IMR-90 (cell line): Measurements from ENCODE around the gene PITPNB. TPM values are rescaled to one million over a fixed set of nuclear protein-coding genes. Genes with fewer than 3 reads are reported as not detected.

Experiments
- ATAC-seq: fragments of 200-7000 bp; cut with Tn5 transposase; 2 replicates; pipeline ENCODE4 v1.9.1; 2020; ENCODE audit warnings: low read depth, mild to moderate bottlenecking, moderate library complexity
- BruUV-seq: library from RNA; stranded (reverse); fragments of 400-500 nt; replicated peaks from 2 replicates; lab custom pipeline; 2021; lab: Mats Ljungman, UMichigan
- CTCF ChIA-PET: fragments of 300-600 bp; formaldehyde crosslinking; extraction: SDS; loops from one replicate; lab custom pipeline; 2021; ENCODE audit warnings: antibody characterized with exemption; lab: Yijun Ruan, JAX
- POLR2A ChIA-PET: fragments of 300-600 bp; sonication (Branson Sonifier 250); formaldehyde crosslinking; loops from one replicate; lab custom pipeline; 2022; ENCODE audit warnings: antibody characterized with exemption; ENCODE audit not compliant: unreplicated experiment; lab: Charles Lee
- DNase-seq: peaks from one replicate; pipeline ENCODE4 v3.0.0; 2013
- H2AFZ ChIP-seq: replicated peaks from 2 replicates; pipeline ENCODE3; 2013; ENCODE audit warnings: low read length, mild to moderate bottlenecking; ENCODE audit not compliant: poor library complexity
- H2AK5ac ChIP-seq: 2 replicates; pipeline ENCODE4 v1.6.1; 2013; ENCODE audit warnings: low read depth, low read length, inconsistent platforms
- H2AK9ac ChIP-seq: replicated peaks from 2 replicates; pipeline ENCODE3; 2013; ENCODE audit warnings: mild to moderate bottlenecking, low read depth, low read length, moderate library complexity; ENCODE audit not compliant: poor library complexity
- H2BK120ac ChIP-seq: 2 replicates; pipeline ENCODE4 v1.6.1; 2013; ENCODE audit warnings: low read depth, low read length, inconsistent platforms
- H2BK15ac ChIP-seq: 3 replicates; pipeline ENCODE4 v1.6.1; 2013; ENCODE audit warnings: low read depth, low read length, inconsistent platforms
- H2BK20ac ChIP-seq: 2 replicates; pipeline ENCODE4 v1.6.1; 2013; ENCODE audit warnings: low read depth, mild to moderate bottlenecking, inconsistent platforms, low read length, moderate library complexity
- H2BK5ac ChIP-seq: 2 replicates; pipeline ENCODE4 v1.6.1; 2013; ENCODE audit warnings: mild to moderate bottlenecking, low read depth, low read length, inconsistent platforms; ENCODE audit not compliant: poor library complexity, severe bottlenecking
- H3K14ac ChIP-seq: replicated peaks from 2 replicates; pipeline ENCODE4 v1.6.1; 2013; ENCODE audit warnings: low read depth, low read length, inconsistent platforms
- H3K18ac ChIP-seq: 2 replicates; pipeline ENCODE4 v1.6.1; 2013; ENCODE audit warnings: low read depth, low read length, control low read depth
- H3K23ac ChIP-seq: 2 replicates; pipeline ENCODE4 v1.6.1; 2013; ENCODE audit warnings: low read depth, low read length, inconsistent platforms
- H3K27ac ChIP-seq: 2 replicates; pipeline ENCODE4 v1.5.1; 2013; ENCODE audit warnings: mild to moderate bottlenecking, control low read depth, low read length; ENCODE audit not compliant: insufficient read depth
- H3K27me3 ChIP-seq: 2 replicates; pipeline ENCODE4 v1.6.1; 2013; ENCODE audit warnings: low read length; ENCODE audit not compliant: control insufficient read depth, insufficient read depth
- H3K36me3 ChIP-seq: 2 replicates; pipeline ENCODE4 v1.6.1; 2013; ENCODE audit warnings: low read length, mixed read lengths; ENCODE audit not compliant: control insufficient read depth, insufficient read depth
- H3K4ac ChIP-seq: 2 replicates; pipeline ENCODE4 v1.6.1; 2013; ENCODE audit warnings: low read depth, low read length, inconsistent platforms
- H3K4me1 ChIP-seq: 2 replicates; pipeline ENCODE4 v1.6.1; 2013; ENCODE audit warnings: low read length, mixed read lengths; ENCODE audit not compliant: control insufficient read depth, insufficient read depth
- H3K4me2 ChIP-seq: 2 replicates; pipeline ENCODE4 v1.6.1; 2013; ENCODE audit warnings: low read depth, mild to moderate bottlenecking, control low read depth, low read length, moderate library complexity
- H3K4me3 ChIP-seq: 2 replicates; pipeline ENCODE4 v1.5.1; 2013; ENCODE audit warnings: low read depth, mild to moderate bottlenecking, control low read depth, low read length, moderate library complexity; ENCODE audit not compliant: insufficient read depth
- H3K56ac ChIP-seq: 2 replicates; pipeline ENCODE4 v1.6.1; 2013; ENCODE audit warnings: low read length, inconsistent platforms; ENCODE audit not compliant: insufficient read depth; ENCODE audit errors: extremely low read depth
- H3K79me1 ChIP-seq, 2 experiments: 2 replicates each; pipeline ENCODE4 v1.6.1; 2013; ENCODE audit warnings: low read length in 2 of 2, inconsistent platforms in 1 of 2, low read depth in 1 of 2
- H3K9ac ChIP-seq: 2 replicates; pipeline ENCODE4 v1.6.1; 2013; ENCODE audit warnings: low read depth, low read length, control low read depth
- H3K9me1 ChIP-seq: 2 replicates; pipeline ENCODE4 v1.6.1; 2013; ENCODE audit warnings: low read length, inconsistent platforms; ENCODE audit not compliant: insufficient read depth
- H3K9me3 ChIP-seq: 2 replicates; pipeline ENCODE4 v1.6.1; 2013; ENCODE audit warnings: low read length; ENCODE audit not compliant: control insufficient read depth, insufficient read depth
- H4K20me1 ChIP-seq: 2 replicates; pipeline ENCODE4 v1.6.1; 2013; ENCODE audit warnings: low read length, inconsistent platforms; ENCODE audit not compliant: insufficient read depth
- H4K5ac ChIP-seq: 2 replicates; pipeline ENCODE4 v1.6.1; 2013; ENCODE audit warnings: mild to moderate bottlenecking, low read depth, low read length, control low read depth
- H4K8ac ChIP-seq, 2 experiments: 2 replicates each; pipeline ENCODE4 v1.6.1; 2013; ENCODE audit warnings: low read depth in 2 of 2, low read length in 2 of 2, control low read depth in 1 of 2, inconsistent platforms in 1 of 2
- H4K91ac ChIP-seq: 2 replicates; pipeline ENCODE4 v1.6.1; 2013; ENCODE audit warnings: low read depth, low read length, inconsistent platforms; ENCODE audit not compliant: insufficient read depth
- BHLHE40 ChIP-seq: fragments of 150-350 bp; IDR thresholded peaks from 2 replicates; pipeline ENCODE4 v1.6.1; 2016; ENCODE audit warnings: mild to moderate bottlenecking, low read depth, low read length
- CEBPB ChIP-seq: IDR thresholded peaks from 2 replicates; pipeline ENCODE4 v1.6.1; 2012; ENCODE audit warnings: low read depth, low read length, improper control_type of control experiment
- CHD1 ChIP-seq: IDR thresholded peaks from 2 replicates; pipeline ENCODE4 v1.6.1; 2012; ENCODE audit warnings: low read depth, low read length, improper control_type of control experiment
- ELK1 ChIP-seq: fragments of 150-350 bp; IDR thresholded peaks from 2 replicates; pipeline ENCODE4 v1.6.1; 2016; ENCODE audit warnings: low read depth, mild to moderate bottlenecking, low read length, moderate library complexity, borderline replicate concordance
- MXI1 ChIP-seq: IDR thresholded peaks from 2 replicates; pipeline ENCODE4 v1.6.1; 2012; ENCODE audit warnings: low read depth, mild to moderate bottlenecking, low read length, moderate library complexity, borderline replicate concordance
- NFE2L2 ChIP-seq: fragments of 150-350 bp; IDR thresholded peaks from 2 replicates; pipeline ENCODE4 v1.6.1; 2016; ENCODE audit warnings: low read depth, mild to moderate bottlenecking, low read length
- RAD21 ChIP-seq: IDR thresholded peaks from 2 replicates; pipeline ENCODE4 v1.6.1; 2012; ENCODE audit warnings: low read length, improper control_type of control experiment
- RCOR1 ChIP-seq: IDR thresholded peaks from 2 replicates; pipeline ENCODE4 v1.6.1; 2012; ENCODE audit warnings: mild to moderate bottlenecking, low read length, improper control_type of control experiment; ENCODE audit not compliant: insufficient replicate concordance
- RFX5 ChIP-seq: IDR thresholded peaks from 2 replicates; pipeline ENCODE4 v1.8.0; 2012; ENCODE audit warnings: low read depth, mild to moderate bottlenecking, low read length, moderate library complexity
- SMC3 ChIP-seq: fragments of 150-350 bp; IDR thresholded peaks from 2 replicates; pipeline ENCODE4 v1.6.1; 2016; ENCODE audit warnings: low read depth, mild to moderate bottlenecking, antibody characterized with exemption, low read length, moderate library complexity
- WGBS, 2 experiments: methylation state at CpG; one replicate each; pipeline versions ENCODE4 v1.1.5 to v1.1.7; 2013; ENCODE audit warnings: missing lambda C conversion rate in 2 of 2; ENCODE audit not compliant: insufficient read length in 1 of 2; ENCODE audit errors: extremely low coverage in 2 of 2; 5-methylcytosine and 5-hydroxymethylcytosine counted together
- dilution Hi-C: fragments of 300-500 bp; cut with HindIII; formaldehyde crosslinking; loops from one replicate; pipeline ENCODE4 v1.14.3; 2018; ENCODE audit warnings: low sequenced_read_pairs; ENCODE audit not compliant: unreplicated experiment
- in situ Hi-C: fragments of 300-500 bp; cut with MboI; formaldehyde crosslinking; loops from 3 replicates; pipeline ENCODE4 v1.14.3; 2019; ENCODE audit warnings: low sequenced_read_pairs, inconsistent platforms, mixed read lengths
- intact Hi-C: fragments of 100-400 bp; cut with micrococcal nuclease; formaldehyde crosslinking; loops from 2 replicates; pipeline ENCODE4 v1.10.0; 2022
- polyA plus RNA-seq, 3 experiments: library from polyadenylated mRNA; depleted of rRNA; stranded (reverse); fragments of >200 nt; gene quantifications; 2 replicates each; pipeline ENCODE4 v1.2.3, GENCODE V29; 2012; ENCODE audit warnings: low replicate concordance in 1 of 3
- total RNA-seq: library from RNA; depleted of rRNA; stranded (reverse); fragments of >200 nt; gene quantifications from 2 replicates; pipeline ENCODE4 v1.2.3, GENCODE V29; 2012
- TF ChIP-seq, protein P1 (sequence below): conservative IDR thresholded peaks from 2 replicates; pipeline ENCODE4 v1.5.1; 2012; ENCODE audit warnings: mild to moderate bottlenecking, low read depth, low read length, improper control_type of control experiment

Gene PITPNB
- total and polyA plus RNA-seq, 2 of the 4 experiments (the other 2 are of a cell fraction), result 19.7 to 54.5 TPM

- Histone ChIP-seq H3K4me2 (no peak overlapping the region), H3K79me1 (peaks cover 5 to 44% of the 10 kb centered on the region in 2 experiments; a peak in 3 of 4 replicates), H4K8ac (no peak overlapping the region), H3K4me1 (peaks cover 19% of the 10 kb centered on the region), H2BK20ac (no peak overlapping the region), H3K27ac (no peak overlapping the region), H3K9ac (no peak overlapping the region), H3K14ac (no peak overlapping the region), H3K18ac (no peak overlapping the region), H2BK120ac (no peak overlapping the region), H2AK5ac (no peak overlapping the region), H2BK15ac (no peak overlapping the region), H3K56ac (no peak overlapping the region), H2AFZ (no peak overlapping the region), H4K20me1 (no peaks in the 10 kb centered on the region), H3K4me3 (no peak overlapping the region), H4K91ac (no peak overlapping the region), H3K4ac (no peak overlapping the region), H3K9me3 (no peaks in the 10 kb centered on the region), H4K5ac (no peak overlapping the region), H3K36me3 (peaks cover 21% of the 10 kb centered on the region), H3K9me1 (peaks cover 34% of the 10 kb centered on the region), H3K27me3 (no peaks in the 10 kb centered on the region), H3K23ac (no peak overlapping the region), H2BK5ac (no peak overlapping the region), H2AK9ac (no peak overlapping the region)
- DNase-seq, result no peak
- CTCF ChIA-PET, result no interaction called here
- no CpG with 5 or more reads among the region's 9 CpGs for WGBS, 2 experiments
- no TSS peak for BruUV-seq
- POLR2A ChIA-PET, result no interaction called here
- intact Hi-C loops (no loop called here), in situ Hi-C loops (no loop called here), dilution Hi-C loops (no loop called here)
- no peak for ATAC-seq
- no peak for TF ChIP-seq SMC3
- TF ChIP-seq RCOR1, result no peak
- no peak for TF ChIP-seq CHD1
- no peak for TF ChIP-seq ELK1
- no peak for TF ChIP-seq CEBPB
- TF ChIP-seq, protein P1, sequence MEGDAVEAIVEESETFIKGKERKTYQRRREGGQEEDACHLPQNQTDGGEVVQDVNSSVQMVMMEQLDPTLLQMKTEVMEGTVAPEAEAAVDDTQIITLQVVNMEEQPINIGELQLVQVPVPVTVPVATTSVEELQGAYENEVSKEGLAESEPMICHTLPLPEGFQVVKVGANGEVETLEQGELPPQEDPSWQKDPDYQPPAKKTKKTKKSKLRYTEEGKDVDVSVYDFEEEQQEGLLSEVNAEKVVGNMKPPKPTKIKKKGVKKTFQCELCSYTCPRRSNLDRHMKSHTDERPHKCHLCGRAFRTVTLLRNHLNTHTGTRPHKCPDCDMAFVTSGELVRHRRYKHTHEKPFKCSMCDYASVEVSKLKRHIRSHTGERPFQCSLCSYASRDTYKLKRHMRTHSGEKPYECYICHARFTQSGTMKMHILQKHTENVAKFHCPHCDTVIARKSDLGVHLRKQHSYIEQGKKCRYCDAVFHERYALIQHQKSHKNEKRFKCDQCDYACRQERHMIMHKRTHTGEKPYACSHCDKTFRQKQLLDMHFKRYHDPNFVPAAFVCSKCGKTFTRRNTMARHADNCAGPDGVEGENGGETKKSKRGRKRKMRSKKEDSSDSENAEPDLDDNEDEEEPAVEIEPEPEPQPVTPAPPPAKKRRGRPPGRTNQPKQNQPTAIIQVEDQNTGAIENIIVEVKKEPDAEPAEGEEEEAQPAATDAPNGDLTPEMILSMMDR, result no peak
- no peak for TF ChIP-seq RAD21
- no peak for TF ChIP-seq NFE2L2
- TF ChIP-seq RFX5, result no peak
- TF ChIP-seq MXI1, result no peak
- no peak for TF ChIP-seq BHLHE40
Observed at GRCh38 chr22:27846910-27847309, 72.1 kb downstream of the PITPNB start.
